Ascending aorta (tissue), 2 donors: ENCODE measurements around the gene ALKBH5. TPM values are rescaled to one million over a fixed set of nuclear protein-coding genes. Genes with fewer than 3 reads are reported as not detected.

ENCODE experiments used
- DNase-seq, 2 donors: peaks; one replicate each; pipeline ENCODE4 v3.0.0-alpha.2; 2019; ENCODE audit warnings: low spot score in 2 of 2
- H3K27ac ChIP-seq, 2 donors: fragments of 200-600 bp; sonication (generic); one replicate each; pipeline ENCODE4 v1.5.1; 2016 to 2017; ENCODE audit warnings: mild to moderate bottlenecking in 1 of 2
- H3K27me3 ChIP-seq: fragments of 200-600 bp; sonication (generic); one replicate; pipeline ENCODE4 v1.5.1; 2017
- H3K36me3 ChIP-seq, 2 donors: fragments of 200-600 bp; sonication (generic); one replicate each; pipeline ENCODE4 v1.5.1; 2016
- H3K4me1 ChIP-seq, 2 donors: fragments of 200-600 bp; sonication (generic); one replicate each; pipeline ENCODE4 v1.5.1; 2016 to 2017; ENCODE audit warnings: mild to moderate bottlenecking in 1 of 2
- H3K4me3 ChIP-seq, 2 donors: fragments of 200-600 bp; sonication (generic); one replicate each; pipeline ENCODE4 v1.5.1; 2016 to 2017; ENCODE audit warnings: mild to moderate bottlenecking in 1 of 2
- H3K9me3 ChIP-seq, 2 donors: fragments of 200-600 bp; sonication (generic); one replicate each; pipeline ENCODE4 v1.5.1; 2016
- CTCF ChIP-seq, 3 experiments: fragments of 200-600 bp in 2 of 3; fragments of 450-650 bp in 1 of 3; sonication (generic) in 2 of 3; IDR thresholded peaks; one replicate each; pipeline ENCODE4 v1.5.1; 2016 to 2019; ENCODE audit warnings: antibody characterized with exemption in 3 of 3, mild to moderate bottlenecking in 1 of 3, moderate library complexity in 1 of 3
- intact Hi-C: fragments of 100-400 bp; cut with DNase I; formaldehyde crosslinking; loops from one replicate; pipeline ENCODE4 v1.15.1; 2023
- total RNA-seq: library from RNA; depleted of rRNA; stranded (reverse); fragments of >200 nt; gene quantifications from one replicate; pipeline ENCODE4 v1.1.0, GENCODE V29; 2016

ALKBH5 gene
- total RNA-seq, 1 donor from 2014 or later = 73.4 TPM

- TF ChIP-seq CTCF (IDR thresholded peaks at IDR 0.05) = no peak
- Histone ChIP-seq H3K36me3 (no peaks in the 10 kb centered on the region), H3K27me3 (no peaks in the 10 kb centered on the region), H3K4me1 (peaks cover 15 to 18% of the 10 kb centered on the region in 2 donors), H3K4me3 (peak overlapping the region; percentile 86 to 96), H3K27ac (peak overlapping the region; percentile 97 to 99), H3K9me3 (no peaks in the 10 kb centered on the region)
- intact Hi-C loops = loop anchor here (2.0 to 10.0 kb wide), 5 partner anchors 42 to 488 kb away; partner anchors contain the start of genes DRC3, DRG2, SHMT1 and TOM1L2
- peak in 1 of 2 donors; percentile 70 for DNase-seq
These were observed 1.3 kb upstream of the ALKBH5 start for GRCh38 chr17:18182110-18182977.

GRCh38 chr17:18182978-18183333 is 672 bp upstream of the ALKBH5 start:
- H3K9me3 ChIP-seq = no peaks in the 10 kb centered on the region
- intact Hi-C loops = loop anchor here (1.0 to 10.0 kb wide), 9 partner anchors 25 to 488 kb away; partner anchors contain the start of genes ATPAF2, DRC3, DRG2 and FLII
- H3K27ac ChIP-seq = peak overlapping the region; percentile 97 to 99

GRCh38 chr17:18184143-18185031 is 759 bp downstream of the ALKBH5 start:
- Histone ChIP-seq H3K9me3 (no peaks in the 10 kb centered on the region), H3K4me1 (peaks cover 20 to 31% of the 10 kb centered on the region in 2 donors), H3K27ac (peak overlapping the region; percentile 97 to 99), H3K27me3 (no peaks in the 10 kb centered on the region), H3K4me3 (peak overlapping the region; percentile 86 to 96), H3K36me3 (no peaks in the 10 kb centered on the region)
- no peak for TF ChIP-seq CTCF (IDR thresholded peaks at IDR 0.05)
- DNase-seq = peak; percentile 35 to 85
- intact Hi-C loops = loop anchor here (5.0 to 10.0 kb wide), 4 partner anchors 97 to 490 kb away; partner anchors contain the start of genes DRC3, DRG2, SHMT1 and TOM1L2

More at GRCh38 chr17:18182978-18183333, 672 bp upstream of the ALKBH5 start:
- no peak for TF ChIP-seq CTCF (IDR thresholded peaks at IDR 0.05)
- Histone ChIP-seq H3K36me3 (no peaks in the 10 kb centered on the region), H3K4me3 (peak overlapping the region; percentile 86 to 96), H3K4me1 (peaks cover 20% of the 10 kb centered on the region in 2 donors), H3K27me3 (no peaks in the 10 kb centered on the region)
- DNase-seq = peak; percentile 40 to 92

GRCh38 chr17:18185391-18185790 is 1.8 kb downstream of the ALKBH5 start:
- Histone ChIP-seq H3K4me1 (peaks cover 24 to 40% of the 10 kb centered on the region in 2 donors), H3K27ac (peak overlapping the region; percentile 97 to 99), H3K9me3 (no peaks in the 10 kb centered on the region), H3K36me3 (no peaks in the 10 kb centered on the region), H3K4me3 (peak overlapping the region; percentile 86 to 96), H3K27me3 (no peaks in the 10 kb centered on the region)
- DNase-seq = no peak
- intact Hi-C loops = loop anchor here (10.0 kb wide), 2 partner anchors 179 to 491 kb away; partner anchors contain the start of gene SHMT1
- no peak for TF ChIP-seq CTCF (IDR thresholded peaks at IDR 0.05)
